ENCODE data around the gene KANSL1. TPM values are rescaled to one million over a fixed set of nuclear protein-coding genes. Genes with fewer than 3 reads are reported as not detected.

The KANSL1 gene
- total RNA-seq, 1 donor from 2014 or later: 102 TPM

DNA sequence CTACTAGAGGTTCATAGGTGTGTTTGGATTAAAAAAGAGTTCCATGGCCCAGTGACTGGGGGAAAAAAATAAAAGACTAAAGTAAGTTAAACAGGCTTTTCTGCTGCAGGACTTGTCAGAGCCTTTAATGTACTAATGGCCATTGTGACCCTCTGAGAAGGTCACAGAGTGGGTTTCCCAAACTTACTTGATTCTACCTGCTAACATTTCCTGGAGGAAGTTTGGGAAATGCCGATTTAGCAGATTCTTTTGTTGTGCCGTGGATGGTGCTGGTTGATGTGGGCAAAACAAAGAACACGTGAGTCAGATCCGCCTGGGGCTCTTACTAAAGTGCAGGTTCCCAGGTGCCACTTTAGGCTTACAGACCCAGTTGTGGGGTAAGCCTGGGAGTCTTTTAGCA is 207.8 kb downstream of the KANSL1 start:
- Mint-ChIP-seq H3K9me3 (ENCODE audit: unreplicated experiment) (no peaks in the 10 kb centered on the region), H3K4me1 (ENCODE audit: unreplicated experiment) (no peaks in the 10 kb centered on the region), H3K27ac (ENCODE audit: unreplicated experiment) (no peak overlapping the region), H3K27me3 (ENCODE audit: unreplicated experiment) (peaks cover 16% of the 10 kb centered on the region), H3K36me3 (ENCODE audit: unreplicated experiment) (no peaks in the 10 kb centered on the region), H3K4me3 (ENCODE audit: unreplicated experiment) (no peak overlapping the region)
- TF ChIP-seq, protein P1, sequence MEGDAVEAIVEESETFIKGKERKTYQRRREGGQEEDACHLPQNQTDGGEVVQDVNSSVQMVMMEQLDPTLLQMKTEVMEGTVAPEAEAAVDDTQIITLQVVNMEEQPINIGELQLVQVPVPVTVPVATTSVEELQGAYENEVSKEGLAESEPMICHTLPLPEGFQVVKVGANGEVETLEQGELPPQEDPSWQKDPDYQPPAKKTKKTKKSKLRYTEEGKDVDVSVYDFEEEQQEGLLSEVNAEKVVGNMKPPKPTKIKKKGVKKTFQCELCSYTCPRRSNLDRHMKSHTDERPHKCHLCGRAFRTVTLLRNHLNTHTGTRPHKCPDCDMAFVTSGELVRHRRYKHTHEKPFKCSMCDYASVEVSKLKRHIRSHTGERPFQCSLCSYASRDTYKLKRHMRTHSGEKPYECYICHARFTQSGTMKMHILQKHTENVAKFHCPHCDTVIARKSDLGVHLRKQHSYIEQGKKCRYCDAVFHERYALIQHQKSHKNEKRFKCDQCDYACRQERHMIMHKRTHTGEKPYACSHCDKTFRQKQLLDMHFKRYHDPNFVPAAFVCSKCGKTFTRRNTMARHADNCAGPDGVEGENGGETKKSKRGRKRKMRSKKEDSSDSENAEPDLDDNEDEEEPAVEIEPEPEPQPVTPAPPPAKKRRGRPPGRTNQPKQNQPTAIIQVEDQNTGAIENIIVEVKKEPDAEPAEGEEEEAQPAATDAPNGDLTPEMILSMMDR (IDR thresholded peaks at IDR 0.05): no peak
- no peak for DNase-seq (ENCODE audit: extremely low spot score, unreplicated experiment)

DNA sequence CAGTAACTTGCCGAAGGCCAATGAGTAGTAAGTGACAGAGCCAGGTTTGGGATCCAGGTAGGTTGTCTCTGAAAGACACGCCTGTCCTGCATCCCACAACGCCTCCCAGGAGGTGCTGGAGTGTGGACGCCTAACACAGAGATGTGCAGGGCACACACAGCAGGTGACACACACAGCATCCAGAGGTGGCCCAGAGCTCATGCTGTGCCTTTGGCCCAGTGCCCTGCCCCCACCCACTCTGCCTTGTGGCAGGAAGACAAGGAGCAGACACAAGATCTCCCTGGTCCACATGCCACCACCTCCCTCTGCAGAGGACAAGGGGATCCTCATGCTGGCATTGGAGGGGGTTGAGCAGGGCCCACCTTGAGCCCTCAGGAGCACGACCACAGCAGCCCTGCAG is 208.9 kb downstream of the KANSL1 start:
- DNase-seq (ENCODE audit: extremely low spot score, unreplicated experiment): no peak

DNA sequence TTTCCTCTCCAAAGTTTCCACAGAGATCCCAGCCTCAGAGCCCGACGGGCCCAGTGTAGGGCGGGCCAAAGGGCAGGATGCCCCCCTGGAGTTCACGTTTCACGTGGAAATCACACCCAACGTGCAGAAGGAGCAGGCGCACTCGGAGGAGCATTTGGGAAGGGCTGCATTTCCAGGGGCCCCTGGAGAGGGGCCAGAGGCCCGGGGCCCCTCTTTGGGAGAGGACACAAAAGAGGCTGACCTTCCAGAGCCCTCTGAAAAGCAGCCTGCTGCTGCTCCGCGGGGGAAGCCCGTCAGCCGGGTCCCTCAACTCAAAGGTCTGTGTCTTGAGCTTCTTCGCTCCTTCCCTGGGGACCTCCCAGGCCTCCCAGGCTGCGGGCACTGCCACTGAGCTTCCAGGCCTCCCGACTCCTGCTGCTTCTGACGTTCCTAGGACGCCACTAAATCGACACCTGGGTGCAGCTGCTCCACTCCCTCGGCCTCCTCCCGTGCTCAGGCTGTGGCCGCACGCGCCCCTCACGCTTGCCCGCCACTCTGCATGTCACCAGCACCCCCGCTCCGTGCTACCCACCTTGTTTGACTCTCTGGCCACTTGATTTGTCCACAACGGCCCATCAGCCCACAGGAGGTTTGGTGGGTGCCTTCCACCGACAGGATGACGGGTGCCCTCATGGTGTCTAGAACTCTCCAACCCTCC is 209.5 kb downstream of the KANSL1 start:
- TF ChIP-seq, protein P1 (IDR thresholded peaks at IDR 0.05): no peak
- peaks cover 16% of the 10 kb centered on the region for H3K27me3 Mint-ChIP-seq (ENCODE audit: unreplicated experiment)
- no peak for DNase-seq (ENCODE audit: extremely low spot score, unreplicated experiment)
- no peaks in the 10 kb centered on the region for H3K36me3 Mint-ChIP-seq (ENCODE audit: unreplicated experiment)
- no peaks in the 10 kb centered on the region for H3K9me3 Mint-ChIP-seq (ENCODE audit: unreplicated experiment)
- no peak overlapping the region for H3K4me3 Mint-ChIP-seq (ENCODE audit: unreplicated experiment)
- H3K4me1 Mint-ChIP-seq (ENCODE audit: unreplicated experiment): no peaks in the 10 kb centered on the region
- no peak overlapping the region for H3K27ac Mint-ChIP-seq (ENCODE audit: unreplicated experiment)

More for the DNA sequence above, 208.9 kb downstream of the KANSL1 start:
- no peaks in the 10 kb centered on the region for H3K36me3 Mint-ChIP-seq (ENCODE audit: unreplicated experiment)
- no peak overlapping the region for H3K4me3 Mint-ChIP-seq (ENCODE audit: unreplicated experiment)
- TF ChIP-seq, protein P1 (IDR thresholded peaks at IDR 0.05): no peak
- H3K9me3 Mint-ChIP-seq (ENCODE audit: unreplicated experiment): no peaks in the 10 kb centered on the region
- H3K27ac Mint-ChIP-seq (ENCODE audit: unreplicated experiment): no peak overlapping the region
- no peaks in the 10 kb centered on the region for H3K4me1 Mint-ChIP-seq (ENCODE audit: unreplicated experiment)
- peaks cover 16% of the 10 kb centered on the region for H3K27me3 Mint-ChIP-seq (ENCODE audit: unreplicated experiment)

DNA sequence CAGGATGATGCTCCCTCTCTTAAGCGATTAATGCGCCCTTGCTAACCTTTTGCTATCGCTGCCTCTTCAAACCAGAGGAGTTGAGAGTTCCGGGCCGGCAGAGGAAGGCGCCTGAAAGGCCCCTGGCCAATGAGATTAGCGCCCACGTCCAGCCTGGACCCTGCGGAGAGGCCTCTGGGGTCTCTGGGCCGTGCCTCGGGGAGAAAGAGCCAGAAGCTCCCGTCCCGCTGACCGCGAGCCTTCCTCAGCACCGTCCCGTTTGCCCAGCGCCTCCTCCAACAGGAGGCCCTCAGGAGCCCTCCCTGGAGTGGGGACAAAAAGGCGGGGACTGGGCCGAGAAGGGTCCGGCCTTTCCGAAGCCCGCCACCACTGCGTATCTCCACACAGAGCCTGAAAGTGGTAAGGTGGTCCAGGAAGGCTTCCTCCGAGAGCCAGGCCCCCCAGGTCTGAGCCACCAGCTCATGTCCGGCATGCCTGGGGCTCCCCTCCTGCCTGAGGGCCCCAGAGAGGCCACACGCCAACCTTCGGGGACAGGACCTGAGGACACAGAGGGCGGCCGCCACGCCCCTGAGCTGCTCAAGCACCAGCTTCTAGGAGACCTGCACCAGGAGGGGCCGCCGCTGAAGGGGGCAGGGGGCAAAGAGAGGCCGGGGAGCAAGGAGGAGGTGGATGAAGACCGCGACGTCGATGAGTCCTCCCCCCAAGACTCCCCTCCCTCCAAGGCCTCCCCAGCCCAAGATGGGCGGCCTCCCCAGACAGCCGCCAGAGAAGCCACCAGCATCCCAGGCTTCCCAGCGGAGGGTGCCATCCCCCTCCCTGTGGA is 210.2 kb downstream of the KANSL1 start:
- H3K4me3 Mint-ChIP-seq (ENCODE audit: unreplicated experiment): no peak overlapping the region
- H3K4me1 Mint-ChIP-seq (ENCODE audit: unreplicated experiment): no peaks in the 10 kb centered on the region
- H3K27me3 Mint-ChIP-seq (ENCODE audit: unreplicated experiment): peaks cover 16% of the 10 kb centered on the region
- TF ChIP-seq, protein P1 (IDR thresholded peaks at IDR 0.05): no peak
- no peak overlapping the region for H3K27ac Mint-ChIP-seq (ENCODE audit: unreplicated experiment)
- no peaks in the 10 kb centered on the region for H3K36me3 Mint-ChIP-seq (ENCODE audit: unreplicated experiment)
- no peak for DNase-seq (ENCODE audit: extremely low spot score, unreplicated experiment)
- no peaks in the 10 kb centered on the region for H3K9me3 Mint-ChIP-seq (ENCODE audit: unreplicated experiment)

DNA sequence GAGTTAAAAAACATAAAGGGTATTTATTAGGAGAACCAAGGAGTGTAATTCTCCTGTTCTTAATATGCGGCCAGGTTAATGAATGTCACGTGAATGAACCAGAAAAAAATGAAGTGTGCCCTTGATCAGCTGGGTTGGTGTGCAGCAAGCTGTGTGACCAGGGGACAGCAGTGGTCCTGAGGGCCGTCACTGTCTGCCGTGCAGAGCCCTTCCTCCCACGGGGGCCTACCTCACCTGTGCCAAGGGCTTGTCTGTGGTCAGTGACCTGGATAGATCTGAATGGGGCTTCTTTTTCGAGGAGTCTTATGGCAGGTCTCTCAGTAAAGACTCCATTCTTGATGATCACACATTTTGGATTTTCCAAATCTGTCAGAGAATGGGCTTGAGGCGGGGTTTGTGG is 211.9 kb downstream of the KANSL1 start:
- DNase-seq (ENCODE audit: extremely low spot score, unreplicated experiment): no peak
- H3K4me3 Mint-ChIP-seq (ENCODE audit: unreplicated experiment): no peak overlapping the region
- no peak overlapping the region for H3K27ac Mint-ChIP-seq (ENCODE audit: unreplicated experiment)
- TF ChIP-seq, protein P1 (IDR thresholded peaks at IDR 0.05): no peak
- no peaks in the 10 kb centered on the region for H3K9me3 Mint-ChIP-seq (ENCODE audit: unreplicated experiment)
- no peaks in the 10 kb centered on the region for H3K4me1 Mint-ChIP-seq (ENCODE audit: unreplicated experiment)
- H3K36me3 Mint-ChIP-seq (ENCODE audit: unreplicated experiment): no peaks in the 10 kb centered on the region
- peaks cover 18% of the 10 kb centered on the region for H3K27me3 Mint-ChIP-seq (ENCODE audit: unreplicated experiment)

Measured in osteocyte (in vitro differentiated cells).